Omental fat pad (tissue), 4 donors: Measurements from ENCODE around the gene CADPS2. TPM values are rescaled to one million over a fixed set of nuclear protein-coding genes. Genes with fewer than 3 reads are reported as not detected.

ENCODE experiments used
- ATAC-seq: fragments of 150-250 bp; one replicate; pipeline ENCODE4 v1.9.1; 2016; ENCODE audit warnings: mild to moderate bottlenecking, moderate library complexity; ENCODE audit not compliant: low FRiP score
- DNase-seq: peaks from one replicate; pipeline ENCODE4 v3.0.0-alpha.2; 2019; ENCODE audit warnings: low spot score
- total RNA-seq, 4 donors: library from RNA; depleted of rRNA; stranded (reverse); fragments of >200 nt; gene quantifications; one replicate each; pipeline ENCODE4 v1.1.0, GENCODE V29; 2016
- TF ChIP-seq, protein P1 (sequence below), 3 donors: fragments of 450-650 bp; IDR thresholded peaks; one replicate each; pipeline ENCODE4 v1.5.1; 2016 to 2017; ENCODE audit warnings: antibody characterized with exemption in 3 of 3, mild to moderate bottlenecking in 3 of 3, moderate library complexity in 2 of 3

The CADPS2 gene
- total RNA-seq, 4 donors from 2014 or later = 15.3 to 41.9 (median 24.4) TPM

DNA sequence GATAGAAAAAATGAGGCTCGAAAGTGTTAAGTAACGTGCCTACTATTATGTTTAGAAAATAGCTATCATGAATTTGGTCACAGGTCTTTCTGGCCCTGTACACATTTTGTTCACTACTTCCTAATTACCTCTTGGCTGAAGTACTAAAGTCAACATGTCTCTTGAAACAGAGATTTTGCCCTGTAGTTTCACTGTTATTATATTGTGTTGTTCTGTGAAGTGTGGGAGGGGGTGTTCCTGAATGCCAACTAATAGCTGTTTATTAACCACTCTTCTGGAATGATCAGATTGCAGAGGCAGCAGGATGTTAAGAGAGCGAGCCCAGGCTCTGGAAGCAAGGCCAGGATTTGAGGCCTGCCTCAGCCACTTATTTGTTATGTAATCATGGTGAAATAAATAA, 259.5 kb downstream of the CADPS2 start:
- TF ChIP-seq, protein P1, sequence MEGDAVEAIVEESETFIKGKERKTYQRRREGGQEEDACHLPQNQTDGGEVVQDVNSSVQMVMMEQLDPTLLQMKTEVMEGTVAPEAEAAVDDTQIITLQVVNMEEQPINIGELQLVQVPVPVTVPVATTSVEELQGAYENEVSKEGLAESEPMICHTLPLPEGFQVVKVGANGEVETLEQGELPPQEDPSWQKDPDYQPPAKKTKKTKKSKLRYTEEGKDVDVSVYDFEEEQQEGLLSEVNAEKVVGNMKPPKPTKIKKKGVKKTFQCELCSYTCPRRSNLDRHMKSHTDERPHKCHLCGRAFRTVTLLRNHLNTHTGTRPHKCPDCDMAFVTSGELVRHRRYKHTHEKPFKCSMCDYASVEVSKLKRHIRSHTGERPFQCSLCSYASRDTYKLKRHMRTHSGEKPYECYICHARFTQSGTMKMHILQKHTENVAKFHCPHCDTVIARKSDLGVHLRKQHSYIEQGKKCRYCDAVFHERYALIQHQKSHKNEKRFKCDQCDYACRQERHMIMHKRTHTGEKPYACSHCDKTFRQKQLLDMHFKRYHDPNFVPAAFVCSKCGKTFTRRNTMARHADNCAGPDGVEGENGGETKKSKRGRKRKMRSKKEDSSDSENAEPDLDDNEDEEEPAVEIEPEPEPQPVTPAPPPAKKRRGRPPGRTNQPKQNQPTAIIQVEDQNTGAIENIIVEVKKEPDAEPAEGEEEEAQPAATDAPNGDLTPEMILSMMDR (IDR thresholded peaks at IDR 0.05) = no peak
- ATAC-seq = no peak

DNA sequence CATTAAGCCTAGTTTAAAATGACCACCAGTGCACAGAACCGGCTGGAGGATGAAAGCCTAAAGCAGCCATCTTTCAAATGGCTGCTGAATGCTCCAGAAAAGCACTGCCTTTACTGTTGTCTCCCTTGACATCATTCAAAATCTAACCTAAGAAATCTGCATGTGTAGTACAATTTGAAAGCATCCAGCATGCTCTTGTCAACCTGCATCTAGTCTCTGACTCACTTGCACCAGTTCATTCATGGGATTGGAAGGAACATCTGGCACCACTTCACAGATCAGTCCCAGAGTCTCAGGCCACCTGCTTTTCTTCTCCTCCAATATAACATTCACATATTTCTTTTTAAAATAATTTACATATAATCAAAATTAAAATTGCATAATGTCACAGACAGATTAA, 263.6 kb downstream of the CADPS2 start:
- TF ChIP-seq, protein P1 (IDR thresholded peaks at IDR 0.05) = no peak
- ATAC-seq (no peak), DNase-seq (no peak)

More for the DNA sequence above, 259.5 kb downstream of the CADPS2 start:
- no peak for DNase-seq

GRCh38 chr7:122619664-122620063, 266.6 kb downstream of the CADPS2 start:
- ATAC-seq (no peak), DNase-seq (no peak)
- TF ChIP-seq, protein P1 (IDR thresholded peaks at IDR 0.05) = no peak

DNA sequence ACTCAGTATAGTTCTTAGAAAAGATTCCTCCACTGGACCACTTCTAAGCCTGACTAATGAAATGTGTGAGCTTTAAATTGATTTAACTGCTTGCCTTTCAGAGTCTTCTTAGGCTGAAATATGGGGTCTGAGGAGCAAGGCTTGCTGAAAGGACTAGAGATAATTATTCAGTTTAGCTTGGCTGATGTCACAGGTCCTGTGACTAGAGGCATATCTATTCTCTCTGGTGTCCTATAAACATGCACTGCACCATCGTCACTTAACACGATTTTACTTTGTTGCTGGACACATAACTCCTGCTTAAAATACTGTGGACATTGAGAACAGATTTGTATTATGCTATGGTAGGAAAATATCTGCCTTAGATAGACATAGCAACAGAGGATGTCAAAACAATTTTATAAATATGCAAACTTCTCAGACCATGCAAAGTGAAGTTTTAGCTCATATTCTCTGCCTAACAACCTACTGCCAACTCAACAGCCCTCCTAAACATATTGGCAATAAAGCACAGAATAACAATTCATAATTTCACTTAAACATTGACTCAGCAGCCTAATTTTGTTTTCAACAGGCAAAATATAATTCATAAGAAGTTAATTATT, 267.6 kb downstream of the CADPS2 start:
- no peak for DNase-seq
- TF ChIP-seq, protein P1 (IDR thresholded peaks at IDR 0.05) = no peak
- ATAC-seq = no peak

GRCh38 chr7:122616951-122617350, 269.3 kb downstream of the CADPS2 start:
- no peak for DNase-seq
- no peak for ATAC-seq
- TF ChIP-seq, protein P1 (IDR thresholded peaks at IDR 0.05) = no peak

DNA sequence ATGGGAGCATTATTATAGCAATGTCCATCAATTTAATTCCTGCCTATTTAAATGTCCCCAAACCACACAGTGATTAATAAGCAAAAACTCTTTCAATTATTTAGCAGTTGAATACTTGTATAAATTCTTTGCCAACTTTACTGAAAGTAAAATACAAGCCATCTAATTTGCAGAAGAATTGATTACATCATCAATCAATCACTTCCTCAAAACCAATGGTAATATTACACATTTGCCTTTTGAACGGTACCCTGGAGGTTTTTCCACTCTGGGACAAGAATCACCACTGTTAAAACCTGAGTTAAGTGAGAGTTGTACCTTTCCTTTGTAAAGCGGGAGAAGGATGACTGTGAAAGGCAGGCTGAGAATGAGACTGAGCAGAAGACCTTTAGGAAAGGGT, 280.3 kb downstream of the CADPS2 start:
- ATAC-seq = no peak
- DNase-seq = no peak
- TF ChIP-seq, protein P1 (IDR thresholded peaks at IDR 0.05) = no peak

- DNase-seq = no peak
- TF ChIP-seq, protein P1 (IDR thresholded peaks at IDR 0.05) = no peak
- no peak for ATAC-seq
Observed at GRCh38 chr7:122604251-122604650, 282.0 kb downstream of the CADPS2 start.
